Stimulated activated naive B cell treated with anti-CD40 and anti-IgM and Interleukin-4, amounts not matched to agents 10 μg/mL and 1 μg/mL and 100 μg/mL, for 72 hours (primary cell): ENCODE results near the gene MR1.

Source experiments
- ATAC-seq, 2 donors: fragments of 150-1000 bp; cut with Tn5 transposase; replicated peaks; 2 replicates each; pipeline ENCODE4 v1.10.0; 2021; ENCODE audit warnings: moderate library complexity in 1 of 2
- DNase-seq: peaks from one replicate; pipeline ENCODE4 v3.0.0; 2021
- H3K27ac Mint-ChIP-seq: one replicate; pipeline ENCODE4 v1.8.0; 2022; ENCODE audit warnings: mild to moderate bottlenecking, mixed read lengths
- H3K27me3 Mint-ChIP-seq, 2 donors: one replicate each; pipeline ENCODE4 v1.8.0; 2022; ENCODE audit warnings: mixed read lengths in 2 of 2
- H3K36me3 Mint-ChIP-seq, 2 donors: one replicate each; pipeline ENCODE4 v1.8.0; 2022; ENCODE audit warnings: mixed read lengths in 2 of 2, mild to moderate bottlenecking in 1 of 2
- H3K4me1 Mint-ChIP-seq, 2 donors: one replicate each; pipeline ENCODE4 v1.8.0; 2022; ENCODE audit warnings: mixed read lengths in 2 of 2, mild to moderate bottlenecking in 1 of 2
- H3K4me3 Mint-ChIP-seq, 2 donors: one replicate each; pipeline ENCODE4 v1.8.0; 2022; ENCODE audit warnings: mild to moderate bottlenecking in 2 of 2, mixed read lengths in 2 of 2, moderate library complexity in 1 of 2
- H3K9me3 Mint-ChIP-seq, 2 donors: one replicate each; pipeline ENCODE4 v1.8.0; 2022; ENCODE audit warnings: mixed read lengths in 2 of 2, mild to moderate bottlenecking in 1 of 2

Gene MR1

GRCh38 chr1:181062836-181063428, 29.1 kb downstream of the MR1 start:
- Mint-ChIP-seq H3K4me1 (peaks cover 22 to 45% of the 10 kb centered on the region in 2 donors), H3K4me3 (peak overlapping the region; percentile 82 to 88), H3K27ac (peak overlapping the region; percentile 99), H3K9me3 (peaks cover 8 to 9% of the 10 kb centered on the region in 2 donors), H3K27me3 (no peaks in the 10 kb centered on the region), H3K36me3 (peaks cover 24 to 26% of the 10 kb centered on the region in 2 donors)
- DNase-seq (peak; percentile 69), ATAC-seq (peak; percentile 87)

DNA sequence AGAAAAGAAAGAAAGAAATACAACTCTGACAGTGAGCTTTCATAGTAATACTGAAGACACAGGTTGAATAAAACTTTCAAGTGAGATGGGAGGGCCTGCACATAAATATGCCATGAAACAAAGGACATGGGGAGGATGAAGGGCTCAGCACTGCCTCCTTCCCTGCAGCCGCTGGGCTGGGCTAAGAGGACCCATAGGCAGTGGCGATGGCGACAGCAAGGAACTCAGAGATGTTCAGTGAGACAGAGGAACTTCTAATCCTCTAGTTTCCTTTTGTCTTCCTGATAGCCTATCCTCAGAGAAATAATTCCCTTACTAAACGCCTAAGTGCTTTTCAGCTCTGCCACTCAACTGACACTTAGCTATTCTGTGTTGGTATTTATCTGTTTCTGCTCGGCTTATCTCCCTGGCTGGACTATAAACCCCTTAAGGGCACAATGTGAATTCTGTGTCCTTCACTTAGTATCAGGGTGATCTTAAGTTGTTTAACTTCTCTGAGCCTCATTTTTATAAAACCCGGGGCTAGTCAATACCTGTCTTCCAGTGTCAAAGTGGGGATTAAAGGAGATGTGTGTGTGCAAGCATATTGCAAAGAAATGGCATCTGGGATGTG, 30.3 kb downstream of the MR1 start:
- peak overlapping the region; percentile 22 for H3K27ac Mint-ChIP-seq
- peaks cover 22 to 42% of the 10 kb centered on the region in 2 donors for H3K4me1 Mint-ChIP-seq
- H3K36me3 Mint-ChIP-seq, result peaks cover 14 to 16% of the 10 kb centered on the region in 2 donors
- H3K27me3 Mint-ChIP-seq, result no peaks in the 10 kb centered on the region
- H3K9me3 Mint-ChIP-seq, result peaks cover 6 to 7% of the 10 kb centered on the region in 2 donors
- DNase-seq, result no peak
- H3K4me3 Mint-ChIP-seq, result no peak overlapping the region
- no peak for ATAC-seq

- Mint-ChIP-seq H3K27ac (no peak overlapping the region), H3K36me3 (peaks cover 8 to 10% of the 10 kb centered on the region in 2 donors), H3K9me3 (peaks cover 0 to under 1% of the 10 kb centered on the region in 2 donors), H3K4me3 (no peak overlapping the region), H3K4me1 (peaks cover 22 to 41% of the 10 kb centered on the region in 2 donors), H3K27me3 (no peaks in the 10 kb centered on the region)
- DNase-seq (no peak), ATAC-seq (no peak)
Measured at GRCh38 chr1:181064702-181065101, 30.9 kb downstream of the MR1 start.

- H3K36me3 Mint-ChIP-seq, result peaks cover 2 to 3% of the 10 kb centered on the region in 2 donors
- peaks cover 12 to 18% of the 10 kb centered on the region in 2 donors for H3K27me3 Mint-ChIP-seq
- ATAC-seq, result no peak
- H3K4me3 Mint-ChIP-seq, result no peak overlapping the region
- H3K27ac Mint-ChIP-seq, result no peak overlapping the region
- no peak for DNase-seq
- H3K4me1 Mint-ChIP-seq, result peaks cover 4 to 5% of the 10 kb centered on the region in 2 donors
- peaks cover 3 to 4% of the 10 kb centered on the region in 2 donors for H3K9me3 Mint-ChIP-seq
Measured at GRCh38 chr1:181073638-181074037, 39.9 kb downstream of the MR1 start.

DNA sequence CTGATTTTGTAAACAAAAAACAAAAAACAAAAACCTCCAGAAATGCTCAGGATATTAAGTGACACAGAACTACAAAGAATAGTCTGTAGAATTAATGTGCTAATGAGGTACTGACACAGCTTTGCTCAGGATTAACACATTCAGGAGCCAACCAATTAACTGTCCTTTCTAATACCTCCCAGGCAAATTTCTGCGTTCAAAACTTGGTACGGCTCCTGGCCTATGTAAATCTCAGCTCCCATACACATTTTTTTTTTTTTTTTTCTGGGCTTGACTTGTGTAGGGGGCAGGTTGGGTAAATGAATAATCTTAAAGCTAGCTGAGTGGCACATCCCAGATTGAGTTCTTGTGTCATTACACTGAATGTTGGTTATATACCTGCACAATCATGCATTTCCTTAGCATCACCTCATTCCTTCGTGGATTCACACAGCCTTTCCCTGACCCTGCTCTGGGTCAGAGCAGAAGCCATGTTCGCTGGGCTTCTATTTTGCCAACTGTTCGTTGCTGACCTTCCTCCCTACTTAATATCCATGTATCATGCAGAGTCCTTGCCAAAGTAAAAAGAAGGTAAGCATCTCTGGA, 42.1 kb downstream of the MR1 start:
- ATAC-seq (no peak), DNase-seq (no peak)
- H3K4me1 Mint-ChIP-seq, result peaks cover 11 to 15% of the 10 kb centered on the region in 2 donors
- no peak overlapping the region for H3K27ac Mint-ChIP-seq
- H3K36me3 Mint-ChIP-seq, result peaks cover 2 to 3% of the 10 kb centered on the region in 2 donors
- H3K27me3 Mint-ChIP-seq, result peaks cover 12 to 18% of the 10 kb centered on the region in 2 donors
- peaks cover 0 to 3% of the 10 kb centered on the region in 2 donors for H3K9me3 Mint-ChIP-seq
- no peak overlapping the region for H3K4me3 Mint-ChIP-seq

DNA sequence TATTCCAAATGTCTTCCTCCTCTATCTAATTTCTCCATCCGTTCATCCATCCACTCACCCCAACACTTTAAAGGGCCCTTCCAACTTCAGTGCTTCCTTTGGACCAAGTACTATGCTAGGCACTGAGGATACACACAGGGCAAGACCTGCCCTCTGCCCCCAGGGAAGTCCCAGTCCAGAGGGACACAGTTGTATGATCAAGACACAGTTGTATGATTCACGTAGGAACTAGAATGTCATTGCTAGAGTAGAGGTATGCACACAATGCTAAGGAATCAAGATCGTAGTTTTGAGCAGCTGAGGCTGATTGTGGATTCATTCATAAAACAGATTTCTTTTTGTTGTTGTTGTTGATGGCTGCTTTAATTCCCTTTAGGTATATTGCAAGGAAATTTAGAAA, 43.1 kb downstream of the MR1 start:
- peaks cover 12 to 18% of the 10 kb centered on the region in 2 donors for H3K27me3 Mint-ChIP-seq
- DNase-seq (no peak), ATAC-seq (peak in 1 of 2 donors; percentile 53)
- no peak overlapping the region for H3K27ac Mint-ChIP-seq
- peaks cover 11 to 15% of the 10 kb centered on the region in 2 donors for H3K4me1 Mint-ChIP-seq
- no peak overlapping the region for H3K4me3 Mint-ChIP-seq
- peaks cover 0 to 3% of the 10 kb centered on the region in 2 donors for H3K9me3 Mint-ChIP-seq
- peaks cover 2 to 3% of the 10 kb centered on the region in 2 donors for H3K36me3 Mint-ChIP-seq

- no peak for DNase-seq
- no peak for ATAC-seq
- peaks cover 11 to 15% of the 10 kb centered on the region in 2 donors for H3K4me1 Mint-ChIP-seq
- H3K4me3 Mint-ChIP-seq, result no peak overlapping the region
- H3K36me3 Mint-ChIP-seq, result peaks cover 2 to 3% of the 10 kb centered on the region in 2 donors
- H3K9me3 Mint-ChIP-seq, result peaks cover 0 to 3% of the 10 kb centered on the region in 2 donors
- peaks cover 12 to 18% of the 10 kb centered on the region in 2 donors for H3K27me3 Mint-ChIP-seq
- H3K27ac Mint-ChIP-seq, result no peak overlapping the region
Measured at GRCh38 chr1:181077576-181078242, 43.9 kb downstream of the MR1 start.

DNA sequence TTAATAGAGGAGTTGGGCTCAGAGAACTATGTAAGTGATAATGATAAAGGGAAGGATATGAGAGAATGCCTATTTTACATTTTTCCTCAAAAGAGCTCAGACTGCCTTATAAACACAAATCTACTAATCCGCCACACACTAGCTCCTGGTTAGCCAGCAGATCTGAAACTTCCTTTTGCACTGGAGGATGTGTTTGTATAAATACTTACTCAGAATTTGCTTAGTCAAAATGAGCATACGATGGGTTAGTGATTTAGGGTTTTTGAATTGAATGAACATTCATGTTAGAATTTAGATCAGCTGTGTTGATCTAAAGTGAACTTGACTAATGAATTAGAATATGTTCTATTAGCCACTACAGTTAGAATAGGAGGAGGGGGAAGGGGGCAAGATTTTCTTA, 45.6 kb downstream of the MR1 start:
- peaks cover 0 to 3% of the 10 kb centered on the region in 2 donors for H3K9me3 Mint-ChIP-seq
- peak in 1 of 2 donors; percentile 32 for ATAC-seq

DNA sequence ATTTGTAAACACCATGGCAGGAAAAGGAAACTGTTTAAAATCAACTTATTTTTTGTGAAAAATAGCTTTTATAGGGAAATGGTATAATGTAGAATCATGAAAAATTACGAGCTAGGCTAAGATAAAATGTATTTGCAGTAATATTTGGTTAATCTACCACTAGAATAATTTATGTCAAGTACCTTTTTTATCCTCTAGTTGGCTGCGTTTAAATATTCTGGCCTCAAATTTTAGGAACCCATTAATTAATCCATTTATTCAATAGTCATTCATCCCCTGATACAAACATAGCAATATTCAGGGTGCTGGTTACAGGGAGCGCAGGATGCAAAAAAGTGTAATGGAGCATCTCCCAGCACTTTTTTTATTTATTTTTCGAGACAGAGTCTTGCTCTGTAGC, 46.1 kb downstream of the MR1 start:
- Mint-ChIP-seq H3K27me3 (peaks cover 12 to 18% of the 10 kb centered on the region in 2 donors), H3K36me3 (peaks cover 0 to under 1% of the 10 kb centered on the region in 2 donors), H3K9me3 (no peaks in the 10 kb centered on the region), H3K27ac (no peak overlapping the region), H3K4me1 (peaks cover 19 to 25% of the 10 kb centered on the region in 2 donors), H3K4me3 (no peak overlapping the region)
- DNase-seq, result no peak
- no peak for ATAC-seq

More for the DNA sequence above, 45.6 kb downstream of the MR1 start:
- DNase-seq, result no peak
- Mint-ChIP-seq H3K27me3 (peaks cover 12 to 18% of the 10 kb centered on the region in 2 donors), H3K27ac (peak overlapping the region; percentile 56), H3K4me1 (peaks cover 16 to 22% of the 10 kb centered on the region in 2 donors), H3K4me3 (no peak overlapping the region), H3K36me3 (peaks cover 2 to 3% of the 10 kb centered on the region in 2 donors)

DNA sequence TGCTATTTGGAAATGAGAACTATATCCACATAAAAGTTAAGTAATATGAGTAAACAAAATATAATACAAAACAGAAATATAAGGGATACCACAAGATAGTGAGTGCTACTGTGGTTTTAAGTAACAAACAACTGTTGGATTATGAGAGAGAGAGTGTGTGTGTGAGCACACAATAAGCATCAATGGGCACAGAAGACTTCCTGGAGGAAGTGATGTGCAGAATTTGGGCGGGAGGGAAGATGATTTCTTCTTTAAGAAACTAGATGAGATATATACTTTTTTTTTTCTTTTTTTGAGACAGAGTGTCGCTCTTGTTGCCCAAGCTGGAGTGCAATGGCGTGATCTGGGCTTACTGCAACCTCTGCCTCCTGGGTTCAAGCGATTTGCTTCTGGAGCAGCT, 46.8 kb downstream of the MR1 start:
- no peak for ATAC-seq
- Mint-ChIP-seq H3K4me1 (peaks cover 19 to 30% of the 10 kb centered on the region in 2 donors), H3K27ac (no peak overlapping the region), H3K9me3 (no peaks in the 10 kb centered on the region), H3K27me3 (peaks cover 12 to 18% of the 10 kb centered on the region in 2 donors), H3K36me3 (no peaks in the 10 kb centered on the region), H3K4me3 (no peak overlapping the region)
- no peak for DNase-seq

DNA sequence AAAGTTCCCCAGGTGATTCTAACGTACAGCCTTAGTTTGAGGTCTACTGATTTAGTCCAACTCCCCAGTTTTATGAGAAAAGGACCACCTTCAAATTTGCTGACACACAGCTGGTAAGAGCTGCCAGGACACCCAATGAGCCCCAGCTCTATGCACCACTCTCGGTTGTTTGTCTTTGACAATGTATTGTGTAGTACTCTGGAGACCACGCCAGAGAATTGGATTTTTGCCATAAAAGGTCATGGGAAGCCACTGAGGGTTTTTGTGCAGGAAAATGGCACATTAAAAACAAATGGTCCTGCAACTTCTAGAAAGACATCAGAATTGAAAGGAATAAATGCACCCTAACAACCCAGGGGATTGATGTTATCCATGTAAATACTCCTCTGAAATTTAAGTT, 47.6 kb downstream of the MR1 start:
- ATAC-seq (no peak), DNase-seq (no peak)
- Mint-ChIP-seq H3K36me3 (no peaks in the 10 kb centered on the region), H3K27me3 (peaks cover 12 to 17% of the 10 kb centered on the region in 2 donors), H3K27ac (no peak overlapping the region), H3K4me3 (no peak overlapping the region), H3K9me3 (no peaks in the 10 kb centered on the region), H3K4me1 (peaks cover 24 to 38% of the 10 kb centered on the region in 2 donors)

DNA sequence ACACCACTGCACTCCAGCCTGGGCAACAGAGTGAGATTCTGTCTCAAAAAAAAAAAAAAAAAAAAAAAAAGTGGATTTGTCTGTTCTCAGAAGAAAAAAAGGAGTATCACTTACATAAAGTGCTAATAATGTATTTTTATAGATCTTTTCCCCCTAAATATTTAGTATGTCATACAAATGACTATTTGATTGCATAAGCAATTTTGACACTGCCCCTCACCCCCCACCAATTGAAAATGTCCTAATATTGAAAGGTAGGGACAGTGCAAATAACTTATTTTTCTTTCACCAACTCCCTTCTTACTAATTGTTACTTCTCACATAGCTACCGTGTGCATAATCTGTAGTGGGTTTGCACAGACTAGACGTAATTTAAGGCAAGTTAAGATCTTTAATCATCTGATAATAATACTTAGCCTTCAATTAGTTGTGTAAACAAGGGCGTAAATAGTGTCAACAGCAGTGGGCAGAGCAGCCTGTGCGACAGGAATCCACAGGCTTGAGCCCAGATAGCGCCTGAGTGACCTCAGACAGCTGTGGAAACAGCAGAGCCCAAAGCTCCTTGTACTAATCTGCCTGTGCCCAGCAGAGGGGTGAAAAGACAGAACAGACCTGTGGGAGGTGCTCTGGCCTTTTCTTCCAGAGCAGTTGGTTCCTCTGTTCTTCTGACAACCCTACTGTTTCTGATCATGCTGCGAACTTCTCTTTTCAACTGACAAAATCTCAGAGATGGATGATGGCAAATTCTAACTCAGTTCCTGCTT, 50.2 kb downstream of the MR1 start:
- H3K4me1 Mint-ChIP-seq, result peaks cover 29 to 59% of the 10 kb centered on the region in 2 donors
- peak; percentile 54 to 60 for ATAC-seq
- peak overlapping the region in 1 of 2 donors; percentile 19 for H3K4me3 Mint-ChIP-seq
- H3K27me3 Mint-ChIP-seq, result no peaks in the 10 kb centered on the region
- peaks cover 5 to 7% of the 10 kb centered on the region in 2 donors for H3K36me3 Mint-ChIP-seq
- no peaks in the 10 kb centered on the region for H3K9me3 Mint-ChIP-seq
- DNase-seq, result peak; percentile 57
- peak overlapping the region; percentile 33 for H3K27ac Mint-ChIP-seq

- Mint-ChIP-seq H3K4me1 (peaks cover 24 to 53% of the 10 kb centered on the region in 2 donors), H3K27me3 (no peaks in the 10 kb centered on the region), H3K4me3 (peak overlapping the region in 1 of 2 donors; percentile 19), H3K36me3 (peaks cover 8 to 10% of the 10 kb centered on the region in 2 donors), H3K9me3 (no peaks in the 10 kb centered on the region), H3K27ac (peak overlapping the region; percentile 33)
- DNase-seq (no peak), ATAC-seq (no peak)
Measured at GRCh38 chr1:181084606-181084969, 50.8 kb downstream of the MR1 start.

DNA sequence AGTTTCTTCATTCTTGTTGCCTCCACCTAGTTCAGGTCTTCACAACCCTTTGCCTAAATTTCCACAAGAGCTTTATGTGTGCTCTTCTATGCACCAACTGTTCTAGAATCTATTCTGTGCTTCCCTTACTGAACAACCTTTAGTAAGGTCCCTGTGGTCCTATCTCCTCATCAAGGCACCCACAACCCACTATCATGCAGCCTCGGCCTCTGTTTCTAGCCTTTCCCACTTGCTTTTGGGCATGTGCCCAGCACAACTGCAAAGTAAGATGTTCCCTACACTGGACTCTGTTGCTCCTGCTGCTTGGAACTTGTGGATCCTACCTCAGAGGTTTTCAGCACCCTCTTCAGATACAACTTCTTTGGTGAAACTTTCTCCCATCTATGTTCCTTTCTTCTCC, 52.3 kb downstream of the MR1 start:
- H3K9me3 Mint-ChIP-seq, result no peaks in the 10 kb centered on the region
- H3K27ac Mint-ChIP-seq, result no peak overlapping the region
- ATAC-seq, result no peak

More for the DNA sequence above, 52.3 kb downstream of the MR1 start:
- Mint-ChIP-seq H3K4me1 (peaks cover 23 to 50% of the 10 kb centered on the region in 2 donors), H3K36me3 (peaks cover 20 to 26% of the 10 kb centered on the region in 2 donors), H3K27me3 (no peaks in the 10 kb centered on the region), H3K4me3 (no peak overlapping the region)
- DNase-seq, result no peak
